MM.1S (cell line): ENCODE results near the gene ATP13A4.

Experiments
- DNase-seq: peaks from one replicate; pipeline ENCODE4 v3.0.0-alpha.2; 2015
- H2AFZ ChIP-seq: fragments of 300-600 bp; sonication (generic); 2 replicates; pipeline ENCODE4 v1.6.0; 2016; ENCODE audit warnings: antibody characterized with exemption, low read length
- H3F3A ChIP-seq: fragments of 300-600 bp; sonication (generic); 2 replicates; pipeline ENCODE4 v1.6.1; 2016; ENCODE audit warnings: mild to moderate bottlenecking, antibody characterized with exemption, low read length, moderate library complexity, mixed read lengths; ENCODE audit not compliant: insufficient read depth
- H3K27ac ChIP-seq: fragments of 300-600 bp; sonication (generic); 2 replicates; pipeline ENCODE4 v1.5.1; 2016; ENCODE audit warnings: mild to moderate bottlenecking, low read length
- H3K27me3 ChIP-seq: fragments of 300-600 bp; sonication (generic); replicated peaks from 2 replicates; pipeline ENCODE4 v1.6.0; 2016; ENCODE audit warnings: low read length; ENCODE audit not compliant: insufficient read depth
- H3K36me3 ChIP-seq: fragments of 300-600 bp; sonication (generic); replicated peaks from 2 replicates; pipeline ENCODE4 v1.6.1; 2016; ENCODE audit warnings: mild to moderate bottlenecking, low read length, mixed read lengths; ENCODE audit not compliant: insufficient read depth
- H3K4me1 ChIP-seq: fragments of 300-600 bp; sonication (generic); 2 replicates; pipeline ENCODE4 v1.6.1; 2016; ENCODE audit warnings: low read length, mixed read lengths
- H3K4me2 ChIP-seq: fragments of 300-600 bp; sonication (generic); 2 replicates; pipeline ENCODE4 v1.6.0; 2016; ENCODE audit warnings: low read depth, low read length
- H3K4me3 ChIP-seq: fragments of 300-600 bp; sonication (generic); 2 replicates; pipeline ENCODE4 v1.5.1; 2016; ENCODE audit warnings: low read length, mixed read lengths
- H3K79me2 ChIP-seq: fragments of 300-600 bp; sonication (generic); 2 replicates; pipeline ENCODE4 v1.6.1; 2016; ENCODE audit warnings: mixed run types, low read length, mixed read lengths
- H3K9ac ChIP-seq: fragments of 300-600 bp; sonication (generic); 2 replicates; pipeline ENCODE4 v1.6.1; 2016; ENCODE audit warnings: low read length, mixed read lengths
- H3K9me2 ChIP-seq: fragments of 300-600 bp; sonication (generic); replicated peaks from 2 replicates; pipeline ENCODE4 v1.6.1; 2016; ENCODE audit warnings: mild to moderate bottlenecking, low read length, mixed read lengths; ENCODE audit not compliant: insufficient read depth
- H3K9me3 ChIP-seq: fragments of 300-600 bp; sonication (generic); replicated peaks from 2 replicates; pipeline ENCODE4 v1.6.1; 2016; ENCODE audit warnings: mild to moderate bottlenecking, low read length, mixed read lengths; ENCODE audit not compliant: insufficient read depth
- H4K20me1 ChIP-seq: fragments of 300-600 bp; sonication (generic); 2 replicates; pipeline ENCODE4 v1.6.1; 2016; ENCODE audit warnings: mild to moderate bottlenecking, low read length, moderate library complexity, mixed read lengths; ENCODE audit not compliant: insufficient read depth
- EZH2 ChIP-seq: fragments of 300-600 bp; sonication (generic); optimal IDR thresholded peaks from 2 replicates; pipeline ENCODE3; 2017; ENCODE audit warnings: low read depth, mild to moderate bottlenecking, antibody characterized with exemption, low read length, mixed read lengths
- EZH2phosphoT487 ChIP-seq: fragments of 300-600 bp; sonication (generic); IDR thresholded peaks from 2 replicates; pipeline ENCODE4 v1.6.1; 2018; ENCODE audit warnings: antibody characterized with exemption, low read length
- TF ChIP-seq, protein P1 (sequence below): fragments of 300-600 bp; sonication (generic); IDR thresholded peaks from 2 replicates; pipeline ENCODE4 v1.5.1; 2016; ENCODE audit warnings: antibody characterized with exemption, low read length, mixed read lengths

ATP13A4 gene

GRCh38 chr3:193464889-193465288 is 89.8 kb downstream of the ATP13A4 start:
- Histone ChIP-seq H3K4me1 (no peaks in the 10 kb centered on the region), H3K9ac (no peak overlapping the region), H3K9me2 (no peaks in the 10 kb centered on the region), H3K27me3 (no peaks in the 10 kb centered on the region), H3K36me3 (no peaks in the 10 kb centered on the region), H3K27ac (no peak overlapping the region), H3F3A (no peaks in the 10 kb centered on the region), H3K4me3 (no peak overlapping the region), H3K79me2 (no peaks in the 10 kb centered on the region), H4K20me1 (no peaks in the 10 kb centered on the region), H3K9me3 (no peaks in the 10 kb centered on the region), H3K4me2 (no peak overlapping the region), H2AFZ (no peak overlapping the region)
- no peak for DNase-seq
- no peak for TF ChIP-seq EZH2
- TF ChIP-seq, protein P1, sequence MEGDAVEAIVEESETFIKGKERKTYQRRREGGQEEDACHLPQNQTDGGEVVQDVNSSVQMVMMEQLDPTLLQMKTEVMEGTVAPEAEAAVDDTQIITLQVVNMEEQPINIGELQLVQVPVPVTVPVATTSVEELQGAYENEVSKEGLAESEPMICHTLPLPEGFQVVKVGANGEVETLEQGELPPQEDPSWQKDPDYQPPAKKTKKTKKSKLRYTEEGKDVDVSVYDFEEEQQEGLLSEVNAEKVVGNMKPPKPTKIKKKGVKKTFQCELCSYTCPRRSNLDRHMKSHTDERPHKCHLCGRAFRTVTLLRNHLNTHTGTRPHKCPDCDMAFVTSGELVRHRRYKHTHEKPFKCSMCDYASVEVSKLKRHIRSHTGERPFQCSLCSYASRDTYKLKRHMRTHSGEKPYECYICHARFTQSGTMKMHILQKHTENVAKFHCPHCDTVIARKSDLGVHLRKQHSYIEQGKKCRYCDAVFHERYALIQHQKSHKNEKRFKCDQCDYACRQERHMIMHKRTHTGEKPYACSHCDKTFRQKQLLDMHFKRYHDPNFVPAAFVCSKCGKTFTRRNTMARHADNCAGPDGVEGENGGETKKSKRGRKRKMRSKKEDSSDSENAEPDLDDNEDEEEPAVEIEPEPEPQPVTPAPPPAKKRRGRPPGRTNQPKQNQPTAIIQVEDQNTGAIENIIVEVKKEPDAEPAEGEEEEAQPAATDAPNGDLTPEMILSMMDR: no peak
- no peak for TF ChIP-seq EZH2phosphoT487

GRCh38 chr3:193457526-193457925 is 97.2 kb downstream of the ATP13A4 start:
- Histone ChIP-seq H3K9me2 (no peaks in the 10 kb centered on the region), H2AFZ (no peak overlapping the region), H3K27me3 (no peaks in the 10 kb centered on the region), H3K79me2 (no peaks in the 10 kb centered on the region), H3K4me2 (no peak overlapping the region), H3K9ac (no peak overlapping the region), H3F3A (no peaks in the 10 kb centered on the region), H3K4me1 (no peaks in the 10 kb centered on the region), H3K36me3 (no peaks in the 10 kb centered on the region), H3K4me3 (no peak overlapping the region), H3K27ac (no peak overlapping the region), H3K9me3 (no peaks in the 10 kb centered on the region), H4K20me1 (no peaks in the 10 kb centered on the region)
- no peak for DNase-seq
- no peak for TF ChIP-seq EZH2phosphoT487

DNA sequence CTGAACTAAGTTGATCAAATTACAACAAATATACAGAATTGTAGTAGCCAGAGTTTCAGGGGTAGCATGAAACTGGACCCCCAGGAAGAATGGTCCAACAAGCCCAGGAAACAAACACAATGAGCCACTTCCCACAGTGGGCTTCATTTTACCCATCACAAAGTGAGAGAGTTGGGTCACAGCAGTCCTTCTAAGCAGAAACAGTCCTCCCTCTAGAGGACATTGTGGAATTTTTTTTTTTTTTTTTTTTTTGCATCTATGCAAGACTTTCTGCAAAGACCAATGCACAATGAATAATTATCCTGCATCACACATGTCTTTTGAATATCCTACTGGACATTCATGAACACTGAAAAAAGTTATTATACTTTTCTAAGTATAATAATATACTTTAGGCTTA is 102.4 kb downstream of the ATP13A4 start:
- H2AFZ ChIP-seq: no peak overlapping the region

DNA sequence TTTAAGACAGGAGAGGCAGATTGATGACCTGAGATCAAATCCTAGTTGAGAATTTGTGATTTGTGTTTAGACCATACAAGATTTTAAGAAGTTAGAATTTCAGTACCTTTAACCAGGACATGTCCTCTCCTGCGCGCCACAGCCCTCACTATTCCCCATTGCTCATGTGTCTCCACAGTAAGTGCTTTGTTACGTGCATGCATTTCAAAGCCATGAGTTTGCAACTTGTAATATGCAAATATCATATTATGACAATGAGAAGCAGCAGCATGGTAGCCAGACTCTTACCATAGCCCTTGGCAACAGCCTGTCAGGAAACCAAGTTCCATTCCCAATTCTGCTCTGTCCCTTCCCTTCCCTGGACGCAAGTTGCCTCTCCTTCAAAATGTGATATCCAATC is 102.8 kb downstream of the ATP13A4 start:
- H2AFZ ChIP-seq: no peak overlapping the region
- no peaks in the 10 kb centered on the region for H3K79me2 ChIP-seq
- H3K9ac ChIP-seq: no peak overlapping the region
- no peak overlapping the region for H3K4me3 ChIP-seq
- H4K20me1 ChIP-seq: no peaks in the 10 kb centered on the region
- no peaks in the 10 kb centered on the region for H3K36me3 ChIP-seq
- H3K4me1 ChIP-seq: no peaks in the 10 kb centered on the region
- no peaks in the 10 kb centered on the region for H3F3A ChIP-seq
- H3K9me2 ChIP-seq: no peaks in the 10 kb centered on the region
- H3K4me2 ChIP-seq: no peak overlapping the region
- TF ChIP-seq EZH2phosphoT487 (no peak), EZH2 (no peak)
- TF ChIP-seq, protein P1: no peak
- H3K27ac ChIP-seq: no peak overlapping the region
- no peaks in the 10 kb centered on the region for H3K9me3 ChIP-seq
- DNase-seq: no peak
- H3K27me3 ChIP-seq: no peaks in the 10 kb centered on the region

More for the DNA sequence above, 102.4 kb downstream of the ATP13A4 start:
- Histone ChIP-seq H3K27ac (no peak overlapping the region), H3K9ac (no peak overlapping the region), H3F3A (no peaks in the 10 kb centered on the region), H3K9me2 (no peaks in the 10 kb centered on the region), H3K4me3 (no peak overlapping the region), H3K79me2 (no peaks in the 10 kb centered on the region), H3K4me1 (no peaks in the 10 kb centered on the region), H3K4me2 (no peak overlapping the region), H4K20me1 (no peaks in the 10 kb centered on the region), H3K27me3 (no peaks in the 10 kb centered on the region), H3K9me3 (no peaks in the 10 kb centered on the region), H3K36me3 (no peaks in the 10 kb centered on the region)
- peak; percentile 12 for DNase-seq
- TF ChIP-seq EZH2phosphoT487: no peak
- TF ChIP-seq, protein P1: peak; percentile 26
